MM.1S (cell line): ENCODE results near the gene GFOD2.

ENCODE experiments used
- DNase-seq: peaks from one replicate; pipeline ENCODE4 v3.0.0-alpha.2; 2015
- H2AFZ ChIP-seq: fragments of 300-600 bp; sonication (generic); 2 replicates; pipeline ENCODE4 v1.6.0; 2016; ENCODE audit warnings: antibody characterized with exemption, low read length
- H3F3A ChIP-seq: fragments of 300-600 bp; sonication (generic); 2 replicates; pipeline ENCODE4 v1.6.1; 2016; ENCODE audit warnings: mild to moderate bottlenecking, antibody characterized with exemption, low read length, moderate library complexity, mixed read lengths; ENCODE audit not compliant: insufficient read depth
- H3K27ac ChIP-seq: fragments of 300-600 bp; sonication (generic); 2 replicates; pipeline ENCODE4 v1.5.1; 2016; ENCODE audit warnings: mild to moderate bottlenecking, low read length
- H3K27me3 ChIP-seq: fragments of 300-600 bp; sonication (generic); replicated peaks from 2 replicates; pipeline ENCODE4 v1.6.0; 2016; ENCODE audit warnings: low read length; ENCODE audit not compliant: insufficient read depth
- H3K36me3 ChIP-seq: fragments of 300-600 bp; sonication (generic); replicated peaks from 2 replicates; pipeline ENCODE4 v1.6.1; 2016; ENCODE audit warnings: mild to moderate bottlenecking, low read length, mixed read lengths; ENCODE audit not compliant: insufficient read depth
- H3K4me1 ChIP-seq: fragments of 300-600 bp; sonication (generic); 2 replicates; pipeline ENCODE4 v1.6.1; 2016; ENCODE audit warnings: low read length, mixed read lengths
- H3K4me2 ChIP-seq: fragments of 300-600 bp; sonication (generic); 2 replicates; pipeline ENCODE4 v1.6.0; 2016; ENCODE audit warnings: low read depth, low read length
- H3K4me3 ChIP-seq: fragments of 300-600 bp; sonication (generic); 2 replicates; pipeline ENCODE4 v1.5.1; 2016; ENCODE audit warnings: low read length, mixed read lengths
- H3K79me2 ChIP-seq: fragments of 300-600 bp; sonication (generic); 2 replicates; pipeline ENCODE4 v1.6.1; 2016; ENCODE audit warnings: mixed run types, low read length, mixed read lengths
- H3K9ac ChIP-seq: fragments of 300-600 bp; sonication (generic); 2 replicates; pipeline ENCODE4 v1.6.1; 2016; ENCODE audit warnings: low read length, mixed read lengths
- H3K9me2 ChIP-seq: fragments of 300-600 bp; sonication (generic); replicated peaks from 2 replicates; pipeline ENCODE4 v1.6.1; 2016; ENCODE audit warnings: mild to moderate bottlenecking, low read length, mixed read lengths; ENCODE audit not compliant: insufficient read depth
- H3K9me3 ChIP-seq: fragments of 300-600 bp; sonication (generic); replicated peaks from 2 replicates; pipeline ENCODE4 v1.6.1; 2016; ENCODE audit warnings: mild to moderate bottlenecking, low read length, mixed read lengths; ENCODE audit not compliant: insufficient read depth
- H4K20me1 ChIP-seq: fragments of 300-600 bp; sonication (generic); 2 replicates; pipeline ENCODE4 v1.6.1; 2016; ENCODE audit warnings: mild to moderate bottlenecking, low read length, moderate library complexity, mixed read lengths; ENCODE audit not compliant: insufficient read depth
- CTCF ChIP-seq: fragments of 300-600 bp; sonication (generic); IDR thresholded peaks from 2 replicates; pipeline ENCODE4 v1.5.1; 2016; ENCODE audit warnings: antibody characterized with exemption, low read length, mixed read lengths
- EZH2 ChIP-seq: fragments of 300-600 bp; sonication (generic); optimal IDR thresholded peaks from 2 replicates; pipeline ENCODE3; 2017; ENCODE audit warnings: low read depth, mild to moderate bottlenecking, antibody characterized with exemption, low read length, mixed read lengths
- EZH2phosphoT487 ChIP-seq: fragments of 300-600 bp; sonication (generic); IDR thresholded peaks from 2 replicates; pipeline ENCODE4 v1.6.1; 2018; ENCODE audit warnings: antibody characterized with exemption, low read length

GFOD2 gene

GRCh38 chr16:67710607-67711006 is 8.5 kb downstream of the GFOD2 start:
- no peaks in the 10 kb centered on the region for H3K4me1 ChIP-seq
- H3K27ac ChIP-seq, result no peak overlapping the region
- 0 out of 2 replicates have a peak, but pooled peaks cover 2% of the 10 kb centered on the region for H4K20me1 ChIP-seq
- peaks cover 63% of the 10 kb centered on the region for H3K79me2 ChIP-seq
- DNase-seq, result no peak
- no peaks in the 10 kb centered on the region for H3K9me3 ChIP-seq
- no peak overlapping the region for H3K4me2 ChIP-seq
- H3K27me3 ChIP-seq, result no peaks in the 10 kb centered on the region
- no peak overlapping the region for H3K4me3 ChIP-seq
- H3K9ac ChIP-seq, result no peak overlapping the region
- no peak for TF ChIP-seq EZH2phosphoT487
- no peak for TF ChIP-seq EZH2
- no peaks in the 10 kb centered on the region for H3K36me3 ChIP-seq
- H3F3A ChIP-seq, result no peaks in the 10 kb centered on the region
- H3K9me2 ChIP-seq, result no peaks in the 10 kb centered on the region
- no peak overlapping the region for H2AFZ ChIP-seq

GRCh38 chr16:67709050-67709449 is 10.1 kb downstream of the GFOD2 start:
- H3K4me3 ChIP-seq, result no peak overlapping the region
- no peaks in the 10 kb centered on the region; the same call in 1 of the 2 replicates for H3K36me3 ChIP-seq
- H3K9me2 ChIP-seq, result no peaks in the 10 kb centered on the region
- no peak overlapping the region for H3K27ac ChIP-seq
- H3K9ac ChIP-seq, result no peak overlapping the region
- peaks cover 54% of the 10 kb centered on the region for H3K79me2 ChIP-seq
- H3K4me2 ChIP-seq, result no peak overlapping the region
- TF ChIP-seq CTCF (no peak), EZH2phosphoT487 (no peak), EZH2 (no peak)
- no peak for DNase-seq
- H2AFZ ChIP-seq, result no peak overlapping the region
- 0 out of 2 replicates have a peak, but pooled peaks cover 2% of the 10 kb centered on the region for H4K20me1 ChIP-seq
- H3K27me3 ChIP-seq, result no peaks in the 10 kb centered on the region
- H3K9me3 ChIP-seq, result no peaks in the 10 kb centered on the region
- no peaks in the 10 kb centered on the region for H3K4me1 ChIP-seq
- no peaks in the 10 kb centered on the region for H3F3A ChIP-seq

- Histone ChIP-seq H3K79me2 (peaks cover 47% of the 10 kb centered on the region), H3K4me3 (no peak overlapping the region), H3K9me3 (no peaks in the 10 kb centered on the region), H4K20me1 (0 out of 2 replicates have a peak, but pooled peaks cover 2% of the 10 kb centered on the region), H3K4me2 (no peak overlapping the region), H3K9ac (no peak overlapping the region), H3K27ac (no peak overlapping the region), H3K9me2 (no peaks in the 10 kb centered on the region), H3K36me3 (no peaks in the 10 kb centered on the region; the same call in 1 of the 2 replicates), H2AFZ (no peak overlapping the region), H3K27me3 (no peaks in the 10 kb centered on the region), H3F3A (no peaks in the 10 kb centered on the region), H3K4me1 (no peaks in the 10 kb centered on the region)
- no peak for DNase-seq
- TF ChIP-seq EZH2 (no peak), CTCF (no peak), EZH2phosphoT487 (no peak)
Measured at GRCh38 chr16:67708368-67708771, 10.7 kb downstream of the GFOD2 start.

GRCh38 chr16:67707790-67708189 is 11.3 kb downstream of the GFOD2 start:
- Histone ChIP-seq H3K4me2 (no peak overlapping the region), H3K79me2 (peaks cover 42% of the 10 kb centered on the region), H3K4me1 (no peaks in the 10 kb centered on the region), H3K9ac (no peak overlapping the region), H3K9me2 (no peaks in the 10 kb centered on the region), H3K27ac (no peak overlapping the region), H3K4me3 (no peak overlapping the region), H4K20me1 (0 out of 2 replicates have a peak, but pooled peaks cover 2% of the 10 kb centered on the region), H3K27me3 (no peaks in the 10 kb centered on the region), H3K9me3 (no peaks in the 10 kb centered on the region), H2AFZ (no peak overlapping the region), H3K36me3 (no peaks in the 10 kb centered on the region; the same call in 1 of the 2 replicates), H3F3A (no peaks in the 10 kb centered on the region)
- TF ChIP-seq EZH2phosphoT487, result no peak
- no peak for DNase-seq
